22Rv1 (cell line): ENCODE results near the gene CUTA.

ENCODE experiments used
- H3K27ac ChIP-seq: fragments of 450-650 bp; 2 replicates; pipeline ENCODE4 v1.5.1; 2017
- ZFX ChIP-seq: fragments of 450-650 bp; IDR thresholded peaks from 2 replicates; pipeline ENCODE4 v1.6.1; 2017; ENCODE audit warnings: antibody characterized with exemption, borderline replicate concordance
- TF ChIP-seq, protein P1 (sequence below): fragments of 450-650 bp; IDR thresholded peaks from 2 replicates; pipeline ENCODE4 v1.5.1; 2017; ENCODE audit warnings: mild to moderate bottlenecking

Gene CUTA

DNA sequence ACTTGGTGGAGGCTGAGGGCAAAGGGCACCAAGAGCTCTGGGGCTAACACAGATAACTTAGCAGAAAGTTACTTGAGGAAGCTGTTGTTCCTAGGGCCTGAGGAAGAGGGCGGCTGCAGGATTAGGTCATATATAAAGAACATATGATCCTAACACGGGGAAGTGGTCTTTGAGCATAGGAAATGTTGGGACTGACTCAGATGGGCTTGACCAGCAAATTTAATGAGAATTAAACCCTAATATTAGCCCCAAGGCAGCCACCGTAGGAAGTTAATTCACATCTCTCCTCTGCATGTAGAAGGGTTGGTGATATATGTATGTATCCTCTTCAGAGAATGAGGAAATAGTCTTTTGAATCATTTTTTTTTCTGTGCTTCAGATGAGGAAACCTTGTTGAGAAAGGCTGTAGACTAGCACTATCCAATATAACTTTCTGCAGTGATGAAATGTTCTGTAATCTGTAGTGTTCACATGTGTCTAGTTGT lies 27.3 kb upstream of the CUTA start:
- no peak for TF ChIP-seq ZFX
- TF ChIP-seq, protein P1, sequence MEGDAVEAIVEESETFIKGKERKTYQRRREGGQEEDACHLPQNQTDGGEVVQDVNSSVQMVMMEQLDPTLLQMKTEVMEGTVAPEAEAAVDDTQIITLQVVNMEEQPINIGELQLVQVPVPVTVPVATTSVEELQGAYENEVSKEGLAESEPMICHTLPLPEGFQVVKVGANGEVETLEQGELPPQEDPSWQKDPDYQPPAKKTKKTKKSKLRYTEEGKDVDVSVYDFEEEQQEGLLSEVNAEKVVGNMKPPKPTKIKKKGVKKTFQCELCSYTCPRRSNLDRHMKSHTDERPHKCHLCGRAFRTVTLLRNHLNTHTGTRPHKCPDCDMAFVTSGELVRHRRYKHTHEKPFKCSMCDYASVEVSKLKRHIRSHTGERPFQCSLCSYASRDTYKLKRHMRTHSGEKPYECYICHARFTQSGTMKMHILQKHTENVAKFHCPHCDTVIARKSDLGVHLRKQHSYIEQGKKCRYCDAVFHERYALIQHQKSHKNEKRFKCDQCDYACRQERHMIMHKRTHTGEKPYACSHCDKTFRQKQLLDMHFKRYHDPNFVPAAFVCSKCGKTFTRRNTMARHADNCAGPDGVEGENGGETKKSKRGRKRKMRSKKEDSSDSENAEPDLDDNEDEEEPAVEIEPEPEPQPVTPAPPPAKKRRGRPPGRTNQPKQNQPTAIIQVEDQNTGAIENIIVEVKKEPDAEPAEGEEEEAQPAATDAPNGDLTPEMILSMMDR: no peak
- no peak overlapping the region for H3K27ac ChIP-seq

DNA sequence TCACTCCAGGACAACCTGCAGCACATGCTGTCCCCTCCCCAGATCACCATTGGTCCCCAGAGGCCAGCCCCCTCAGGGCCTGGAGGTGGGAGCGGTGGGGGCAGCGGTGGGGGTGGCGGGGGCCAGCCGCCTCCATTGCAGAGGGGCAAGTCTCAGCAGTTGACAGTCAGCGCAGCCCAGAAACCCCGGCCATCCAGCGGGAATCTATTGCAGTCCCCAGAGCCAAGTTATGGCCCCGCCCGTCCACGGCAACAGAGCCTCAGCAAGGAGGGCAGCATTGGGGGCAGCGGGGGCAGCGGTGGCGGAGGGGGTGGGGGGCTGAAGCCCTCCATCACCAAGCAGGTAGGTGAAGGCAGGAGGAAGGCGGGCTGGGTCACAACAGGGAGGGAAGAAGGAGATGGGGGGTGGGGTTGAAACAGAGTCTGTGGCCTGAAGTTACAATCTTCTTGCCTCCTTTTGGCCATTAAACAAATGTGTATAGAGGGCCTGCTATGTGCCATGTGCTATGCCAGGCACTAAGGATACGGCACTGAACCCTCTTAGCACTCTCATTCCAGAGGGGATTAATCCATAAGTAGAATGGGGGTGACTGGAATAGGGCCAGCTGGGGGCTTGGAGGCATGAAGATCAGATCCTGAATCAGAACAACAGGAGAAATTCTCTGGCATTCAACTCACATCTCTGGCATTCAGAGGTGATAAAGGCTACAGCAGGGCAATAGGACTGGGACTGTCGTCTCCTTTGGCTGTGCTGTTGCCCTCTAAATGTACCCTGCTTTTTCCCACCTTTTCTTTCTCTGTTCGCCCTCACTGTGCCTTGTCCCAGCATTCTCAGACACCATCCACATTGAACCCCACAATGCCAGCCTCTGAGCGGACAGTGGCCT lies 26.0 kb upstream of the CUTA start:
- H3K27ac ChIP-seq: no peak overlapping the region
- TF ChIP-seq, protein P1: no peak
- no peak for TF ChIP-seq ZFX

DNA sequence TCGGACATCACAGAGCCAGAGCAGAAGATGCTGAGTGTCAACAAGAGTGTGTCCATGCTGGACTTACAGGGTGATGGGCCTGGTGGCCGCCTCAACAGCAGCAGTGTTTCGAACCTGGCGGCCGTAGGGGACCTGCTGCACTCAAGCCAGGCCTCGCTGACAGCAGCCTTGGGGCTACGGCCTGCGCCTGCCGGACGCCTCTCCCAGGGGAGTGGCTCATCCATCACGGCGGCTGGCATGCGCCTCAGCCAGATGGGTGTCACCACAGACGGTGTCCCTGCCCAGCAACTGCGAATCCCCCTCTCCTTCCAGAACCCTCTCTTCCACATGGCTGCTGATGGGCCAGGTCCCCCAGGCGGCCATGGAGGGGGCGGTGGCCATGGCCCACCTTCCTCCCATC lies 25.1 kb upstream of the CUTA start:
- TF ChIP-seq, protein P1: no peak
- no peak for TF ChIP-seq ZFX
- H3K27ac ChIP-seq: no peak overlapping the region

DNA sequence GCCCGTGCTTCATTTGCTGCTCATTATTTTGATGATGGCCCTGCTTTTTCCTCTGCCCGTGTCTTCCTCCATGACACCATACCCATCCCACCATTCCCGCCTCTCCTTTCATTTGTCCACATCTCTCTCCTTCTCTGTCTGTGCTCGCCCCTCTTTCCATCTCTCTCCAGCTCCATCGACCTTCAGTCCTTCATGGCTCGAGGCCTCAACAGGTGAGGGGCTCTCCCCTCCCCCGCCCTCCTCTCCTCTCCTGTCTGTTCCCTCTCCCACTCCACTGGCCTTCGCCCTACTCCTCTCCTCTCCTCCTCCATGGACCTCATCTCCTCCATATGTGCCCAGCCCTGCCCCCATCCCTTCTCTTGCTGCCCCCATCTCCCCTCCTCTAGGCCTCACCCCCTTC lies 24.4 kb upstream of the CUTA start:
- H3K27ac ChIP-seq: no peak overlapping the region
- no peak for TF ChIP-seq ZFX
- TF ChIP-seq, protein P1: no peak

DNA sequence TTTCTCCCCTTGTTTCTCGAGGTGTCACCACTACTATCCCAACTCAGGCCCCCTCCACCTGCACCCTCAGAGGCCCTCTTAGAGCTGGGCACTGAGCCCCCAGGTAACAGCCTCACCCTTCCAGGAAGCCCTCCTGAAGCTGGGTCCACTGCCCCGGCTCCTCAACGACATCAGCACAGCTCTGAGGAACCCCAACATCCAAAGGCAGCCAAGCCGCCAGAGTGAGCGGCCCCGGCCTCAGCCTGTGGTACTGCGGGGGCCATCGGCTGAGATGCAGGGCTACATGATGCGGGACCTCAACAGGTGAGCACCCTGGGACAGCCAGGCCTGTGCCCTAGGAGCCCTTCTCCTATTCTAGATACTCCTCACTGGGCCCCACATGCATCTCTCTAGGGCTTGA lies 23.6 kb upstream of the CUTA start:
- H3K27ac ChIP-seq: no peak overlapping the region
- TF ChIP-seq, protein P1: no peak
- TF ChIP-seq ZFX: no peak

DNA sequence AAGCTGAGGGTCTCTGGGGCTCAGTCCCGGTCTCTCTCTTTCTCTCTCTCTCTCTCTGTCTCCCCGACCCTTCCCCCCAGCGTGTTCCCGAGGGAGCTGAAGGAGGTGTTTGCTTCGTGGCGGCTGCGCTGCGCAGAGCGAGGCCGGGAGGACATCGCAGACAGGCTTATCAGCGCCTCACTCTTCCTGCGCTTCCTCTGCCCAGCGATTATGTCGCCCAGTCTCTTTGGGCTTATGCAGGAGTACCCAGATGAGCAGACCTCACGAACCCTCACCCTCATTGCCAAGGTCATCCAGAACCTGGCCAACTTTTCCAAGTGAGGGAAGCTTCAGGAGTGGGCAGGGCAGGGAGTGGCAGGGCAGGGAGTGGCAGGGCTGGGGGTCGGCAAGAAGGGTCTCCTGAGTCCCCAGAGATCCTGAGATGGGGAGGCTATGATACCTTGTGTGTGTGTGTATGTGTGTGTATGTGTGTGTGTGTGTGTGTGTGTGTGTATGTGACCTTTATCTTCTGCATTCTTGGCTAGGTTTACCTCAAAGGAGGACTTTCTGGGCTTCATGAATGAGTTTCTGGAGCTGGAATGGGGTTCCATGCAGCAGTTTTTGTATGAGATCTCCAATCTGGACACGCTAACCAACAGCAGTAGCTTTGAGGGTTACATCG lies 22.9 kb upstream of the CUTA start:
- TF ChIP-seq ZFX: no peak
- TF ChIP-seq, protein P1: no peak
- no peak overlapping the region for H3K27ac ChIP-seq
